Measurements from ENCODE around the gene ZNF469. TPM values are rescaled to one million over a fixed set of nuclear protein-coding genes. Genes with fewer than 3 reads are reported as not detected.

The ZNF469 gene
- total and polyA plus RNA-seq, 2 of the 13 experiments (the other 11 are each of a cell fraction or from before 2014, with no cell fraction given) = not detected

DNA sequence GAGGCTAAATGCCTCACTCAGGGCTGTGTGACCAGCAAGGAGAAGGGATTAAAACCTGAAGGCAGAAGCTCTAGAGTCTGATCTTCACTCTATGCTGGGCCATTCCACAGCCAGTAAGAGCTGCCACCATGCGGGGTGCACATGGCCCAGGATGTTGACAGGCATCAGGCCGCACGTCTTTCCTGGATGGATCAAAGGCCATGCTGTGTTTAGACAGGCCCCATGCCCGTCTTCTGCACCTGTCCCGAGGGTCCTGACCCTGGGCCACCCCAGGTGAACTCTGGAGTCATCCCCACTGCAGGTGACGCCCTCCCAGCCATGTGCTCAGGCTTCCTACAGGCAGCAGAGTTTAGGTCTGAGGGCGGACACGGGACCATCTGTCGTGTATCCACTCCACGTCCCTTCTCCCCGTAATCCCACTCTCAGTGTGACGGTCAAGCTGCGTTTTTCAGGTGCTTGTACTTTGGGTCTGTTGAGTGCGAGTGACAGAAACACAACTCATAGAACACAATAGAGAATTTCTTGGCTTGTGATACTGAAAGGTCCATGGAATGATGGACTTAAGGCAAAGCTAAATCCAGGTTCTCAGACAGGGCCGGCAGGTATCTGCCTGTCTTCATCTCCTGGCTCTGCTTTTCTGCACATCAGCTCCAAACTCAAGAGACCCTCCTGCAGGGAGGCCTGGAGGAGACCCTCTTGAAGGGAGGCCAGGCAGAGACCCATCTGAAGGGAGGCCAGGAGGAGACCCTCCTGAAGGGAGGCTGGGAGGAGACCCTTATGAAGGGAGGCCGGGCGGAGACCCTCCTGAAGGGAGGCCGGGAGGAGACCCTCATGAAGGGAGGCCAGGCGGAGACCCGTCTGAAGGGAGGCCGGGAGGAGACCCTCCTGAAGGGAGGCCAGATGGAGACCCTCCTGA is 13.2 kb downstream of the ZNF469 start (continued):
- TF ChIP-seq, protein P1, sequence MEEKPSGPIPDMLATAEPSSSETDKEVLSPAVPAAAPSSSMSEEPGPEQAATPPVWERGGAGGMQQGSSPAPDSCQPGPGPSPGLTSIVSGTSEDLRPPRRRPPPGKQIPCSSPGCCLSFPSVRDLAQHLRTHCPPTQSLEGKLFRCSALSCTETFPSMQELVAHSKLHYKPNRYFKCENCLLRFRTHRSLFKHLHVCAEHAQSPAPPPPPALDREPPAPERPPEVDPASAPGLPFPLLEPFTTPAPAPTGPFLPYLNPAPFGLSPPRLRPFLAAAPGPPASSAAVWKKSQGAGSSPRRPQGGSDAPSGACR (CRISPR knock-in tag; IDR thresholded peaks at IDR 0.05) = no peak
- no peak for TF ChIP-seq SOX13 (IDR thresholded peaks at IDR 0.05)
- TF ChIP-seq SOX13 (CRISPR knock-in tag; conservative IDR thresholded peaks at IDR 0.05 in 1 of 2, IDR thresholded peaks at IDR 0.05 in 1 of 2) = no peak
- TF ChIP-seq MYC (CRISPR knock-in tag; IDR thresholded peaks at IDR 0.05; ENCODE audit: borderline replicate concordance) = peak; percentile 71
- TF ChIP-seq GZF1 (CRISPR knock-in tag; IDR thresholded peaks at IDR 0.05) = no peak
- TF ChIP-seq EZH2 (conservative IDR thresholded peaks at IDR 0.05; ENCODE audit: low read depth, low read length) = peak; percentile 89; the same call in 1 of the 2 replicates
- no peak for TF ChIP-seq SMC3 (IDR thresholded peaks at IDR 0.05; ENCODE audit: low read length)
- TF ChIP-seq FOXK1 (CRISPR knock-in tag; IDR thresholded peaks at IDR 0.05; ENCODE audit: borderline replicate concordance, low read depth) = peak; percentile 48; the same call in 1 of the 2 replicates
- TF ChIP-seq, protein P2, sequence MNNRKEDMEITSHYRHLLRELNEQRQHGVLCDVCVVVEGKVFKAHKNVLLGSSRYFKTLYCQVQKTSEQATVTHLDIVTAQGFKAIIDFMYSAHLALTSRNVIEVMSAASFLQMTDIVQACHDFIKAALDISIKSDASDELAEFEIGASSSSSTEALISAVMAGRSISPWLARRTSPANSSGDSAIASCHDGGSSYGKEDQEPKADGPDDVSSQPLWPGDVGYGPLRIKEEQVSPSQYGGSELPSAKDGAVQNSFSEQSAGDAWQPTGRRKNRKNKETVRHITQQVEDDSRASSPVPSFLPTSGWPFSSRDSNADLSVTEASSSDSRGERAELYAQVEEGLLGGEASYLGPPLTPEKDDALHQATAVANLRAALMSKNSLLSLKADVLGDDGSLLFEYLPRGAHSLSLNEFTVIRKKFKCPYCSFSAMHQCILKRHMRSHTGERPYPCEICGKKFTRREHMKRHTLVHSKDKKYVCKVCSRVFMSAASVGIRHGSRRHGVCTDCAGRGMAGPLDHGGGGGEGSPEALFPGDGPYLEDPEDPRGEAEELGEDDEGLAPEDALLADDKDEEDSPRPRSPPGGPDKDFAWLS (CRISPR knock-in tag; IDR thresholded peaks at IDR 0.05; ENCODE audit: borderline replicate concordance) = no peak
- no peak for TF ChIP-seq PHF5A (CRISPR knock-in tag; IDR thresholded peaks at IDR 0.05; ENCODE audit: low read depth, unreplicated experiment)
- no peak for TF ChIP-seq LCORL (IDR thresholded peaks at IDR 0.05)
- peak; percentile 46; the same call in 1 of the 2 replicates for TF ChIP-seq LCORL (CRISPR knock-in tag; IDR thresholded peaks at IDR 0.05)
- TF ChIP-seq, protein P3, sequence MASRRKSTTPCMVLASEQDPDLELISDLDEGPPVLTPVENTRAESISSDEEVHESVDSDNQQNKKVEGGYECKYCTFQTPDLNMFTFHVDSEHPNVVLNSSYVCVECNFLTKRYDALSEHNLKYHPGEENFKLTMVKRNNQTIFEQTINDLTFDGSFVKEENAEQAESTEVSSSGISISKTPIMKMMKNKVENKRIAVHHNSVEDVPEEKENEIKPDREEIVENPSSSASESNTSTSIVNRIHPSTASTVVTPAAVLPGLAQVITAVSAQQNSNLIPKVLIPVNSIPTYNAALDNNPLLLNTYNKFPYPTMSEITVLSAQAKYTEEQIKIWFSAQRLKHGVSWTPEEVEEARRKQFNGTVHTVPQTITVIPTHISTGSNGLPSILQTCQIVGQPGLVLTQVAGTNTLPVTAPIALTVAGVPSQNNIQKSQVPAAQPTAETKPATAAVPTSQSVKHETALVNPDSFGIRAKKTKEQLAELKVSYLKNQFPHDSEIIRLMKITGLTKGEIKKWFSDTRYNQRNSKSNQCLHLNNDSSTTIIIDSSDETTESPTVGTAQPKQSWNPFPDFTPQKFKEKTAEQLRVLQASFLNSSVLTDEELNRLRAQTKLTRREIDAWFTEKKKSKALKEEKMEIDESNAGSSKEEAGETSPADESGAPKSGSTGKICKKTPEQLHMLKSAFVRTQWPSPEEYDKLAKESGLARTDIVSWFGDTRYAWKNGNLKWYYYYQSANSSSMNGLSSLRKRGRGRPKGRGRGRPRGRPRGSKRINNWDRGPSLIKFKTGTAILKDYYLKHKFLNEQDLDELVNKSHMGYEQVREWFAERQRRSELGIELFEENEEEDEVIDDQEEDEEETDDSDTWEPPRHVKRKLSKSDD (CRISPR knock-in tag; IDR thresholded peaks at IDR 0.05; ENCODE audit: low read depth) = no peak
- TF ChIP-seq, protein P4, sequence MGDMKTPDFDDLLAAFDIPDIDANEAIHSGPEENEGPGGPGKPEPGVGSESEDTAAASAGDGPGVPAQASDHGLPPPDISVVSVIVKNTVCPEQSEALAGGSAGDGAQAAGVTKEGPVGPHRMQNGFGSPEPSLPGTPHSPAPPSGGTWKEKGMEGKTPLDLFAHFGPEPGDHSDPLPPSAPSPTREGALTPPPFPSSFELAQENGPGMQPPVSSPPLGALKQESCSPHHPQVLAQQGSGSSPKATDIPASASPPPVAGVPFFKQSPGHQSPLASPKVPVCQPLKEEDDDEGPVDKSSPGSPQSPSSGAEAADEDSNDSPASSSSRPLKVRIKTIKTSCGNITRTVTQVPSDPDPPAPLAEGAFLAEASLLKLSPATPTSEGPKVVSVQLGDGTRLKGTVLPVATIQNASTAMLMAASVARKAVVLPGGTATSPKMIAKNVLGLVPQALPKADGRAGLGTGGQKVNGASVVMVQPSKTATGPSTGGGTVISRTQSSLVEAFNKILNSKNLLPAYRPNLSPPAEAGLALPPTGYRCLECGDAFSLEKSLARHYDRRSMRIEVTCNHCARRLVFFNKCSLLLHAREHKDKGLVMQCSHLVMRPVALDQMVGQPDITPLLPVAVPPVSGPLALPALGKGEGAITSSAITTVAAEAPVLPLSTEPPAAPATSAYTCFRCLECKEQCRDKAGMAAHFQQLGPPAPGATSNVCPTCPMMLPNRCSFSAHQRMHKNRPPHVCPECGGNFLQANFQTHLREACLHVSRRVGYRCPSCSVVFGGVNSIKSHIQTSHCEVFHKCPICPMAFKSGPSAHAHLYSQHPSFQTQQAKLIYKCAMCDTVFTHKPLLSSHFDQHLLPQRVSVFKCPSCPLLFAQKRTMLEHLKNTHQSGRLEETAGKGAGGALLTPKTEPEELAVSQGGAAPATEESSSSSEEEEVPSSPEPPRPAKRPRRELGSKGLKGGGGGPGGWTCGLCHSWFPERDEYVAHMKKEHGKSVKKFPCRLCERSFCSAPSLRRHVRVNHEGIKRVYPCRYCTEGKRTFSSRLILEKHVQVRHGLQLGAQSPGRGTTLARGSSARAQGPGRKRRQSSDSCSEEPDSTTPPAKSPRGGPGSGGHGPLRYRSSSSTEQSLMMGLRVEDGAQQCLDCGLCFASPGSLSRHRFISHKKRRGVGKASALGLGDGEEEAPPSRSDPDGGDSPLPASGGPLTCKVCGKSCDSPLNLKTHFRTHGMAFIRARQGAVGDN (CRISPR knock-in tag; IDR thresholded peaks at IDR 0.05) = peak; percentile 80
- TF ChIP-seq, protein P5, sequence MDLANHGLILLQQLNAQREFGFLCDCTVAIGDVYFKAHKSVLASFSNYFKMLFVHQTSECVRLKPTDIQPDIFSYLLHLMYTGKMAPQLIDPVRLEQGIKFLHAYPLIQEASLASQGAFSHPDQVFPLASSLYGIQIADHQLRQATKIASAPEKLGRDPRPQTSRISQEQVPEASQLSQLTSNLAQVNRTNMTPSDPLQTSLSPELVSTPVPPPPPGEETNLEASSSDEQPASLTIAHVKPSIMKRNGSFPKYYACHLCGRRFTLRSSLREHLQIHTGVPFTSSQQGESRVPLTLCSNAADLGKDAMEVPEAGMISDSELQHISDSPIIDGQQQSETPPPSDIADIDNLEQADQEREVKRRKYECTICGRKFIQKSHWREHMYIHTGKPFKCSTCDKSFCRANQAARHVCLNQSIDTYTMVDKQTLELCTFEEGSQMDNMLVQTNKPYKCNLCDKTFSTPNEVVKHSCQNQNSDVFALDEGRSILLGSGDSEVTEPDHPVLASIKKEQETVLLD (CRISPR knock-in tag; IDR thresholded peaks at IDR 0.05; ENCODE audit: low read depth) = no peak
